NT2/D1 (cell line): ENCODE data around the gene PKMYT1.

ENCODE experiments used
- YY1 ChIP-seq: IDR thresholded peaks from 2 replicates; pipeline ENCODE4 v1.6.1; 2011; ENCODE audit not compliant: insufficient read length, insufficient read depth
- ZNF274 ChIP-seq: IDR thresholded peaks from 2 replicates; pipeline ENCODE4 v1.6.1; 2011; ENCODE audit warnings: mild to moderate bottlenecking, low read depth, low read length

GRCh38 chr16:2925951-2926649, 54.1 kb downstream of the PKMYT1 start:
- TF ChIP-seq ZNF274 (no peak), YY1 (no peak)
